ENCODE data around the gene BCKDHB.
A peak's percentile ranks its signal among the peaks of the same experiment; 100 is the strongest.
"Not testable (repeated sequence)": the region's sequence is repeated elsewhere in the genome, so short reads cannot be mapped to it uniquely, and the experiment has no call there.

The BCKDHB gene

DNA sequence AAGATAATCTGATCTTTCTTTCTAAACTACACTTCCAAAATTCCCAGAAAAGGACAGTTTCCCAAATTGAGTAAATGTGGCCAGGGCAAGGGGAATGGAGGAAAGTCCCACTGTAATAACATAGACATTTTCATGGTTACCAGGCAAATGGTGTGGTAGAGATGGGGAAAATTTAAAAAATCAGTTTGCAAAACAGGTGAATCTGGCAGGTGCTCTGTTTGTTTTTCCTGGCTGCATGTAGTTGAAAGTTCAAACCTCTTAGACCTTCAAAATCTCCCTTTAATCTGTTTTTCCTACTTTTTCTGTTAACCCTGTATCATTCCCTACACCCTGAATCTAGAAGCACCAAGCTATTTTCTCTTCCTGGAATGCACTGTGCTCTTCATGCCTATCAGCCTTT lies 2.0 kb upstream of the BCKDHB start:
- Histone ChIP-seq H3K9me2 (replicated peaks; ENCODE audit: insufficient read depth, low read length) (no peaks in the 10 kb centered on the region), H3K27ac (ENCODE audit: low read length) (no peak overlapping the region), H3K4me2 (ENCODE audit: low read depth, low read length) (no peak overlapping the region), H3K4me1 (ENCODE audit: low read length) (peaks cover 9% of the 10 kb centered on the region), H3K9me3 (replicated peaks; ENCODE audit: insufficient read depth, low read length) (no peaks in the 10 kb centered on the region), H3K36me3 (replicated peaks; ENCODE audit: insufficient read depth, low read length) (no peaks in the 10 kb centered on the region), H3K9ac (ENCODE audit: low read length) (no peak overlapping the region), H3K79me2 (ENCODE audit: low read length) (peaks cover 19% of the 10 kb centered on the region), H4K20me1 (ENCODE audit: insufficient read depth, low read length) (no peaks in the 10 kb centered on the region), H3K27me3 (replicated peaks; ENCODE audit: insufficient read depth, low read length) (no peaks in the 10 kb centered on the region), H2AFZ (ENCODE audit: low read length) (no peak overlapping the region), H3F3A (ENCODE audit: insufficient read depth, low read length) (no peaks in the 10 kb centered on the region), H3K4me3 (ENCODE audit: low read length) (no peak overlapping the region)
- TF ChIP-seq, protein P1, sequence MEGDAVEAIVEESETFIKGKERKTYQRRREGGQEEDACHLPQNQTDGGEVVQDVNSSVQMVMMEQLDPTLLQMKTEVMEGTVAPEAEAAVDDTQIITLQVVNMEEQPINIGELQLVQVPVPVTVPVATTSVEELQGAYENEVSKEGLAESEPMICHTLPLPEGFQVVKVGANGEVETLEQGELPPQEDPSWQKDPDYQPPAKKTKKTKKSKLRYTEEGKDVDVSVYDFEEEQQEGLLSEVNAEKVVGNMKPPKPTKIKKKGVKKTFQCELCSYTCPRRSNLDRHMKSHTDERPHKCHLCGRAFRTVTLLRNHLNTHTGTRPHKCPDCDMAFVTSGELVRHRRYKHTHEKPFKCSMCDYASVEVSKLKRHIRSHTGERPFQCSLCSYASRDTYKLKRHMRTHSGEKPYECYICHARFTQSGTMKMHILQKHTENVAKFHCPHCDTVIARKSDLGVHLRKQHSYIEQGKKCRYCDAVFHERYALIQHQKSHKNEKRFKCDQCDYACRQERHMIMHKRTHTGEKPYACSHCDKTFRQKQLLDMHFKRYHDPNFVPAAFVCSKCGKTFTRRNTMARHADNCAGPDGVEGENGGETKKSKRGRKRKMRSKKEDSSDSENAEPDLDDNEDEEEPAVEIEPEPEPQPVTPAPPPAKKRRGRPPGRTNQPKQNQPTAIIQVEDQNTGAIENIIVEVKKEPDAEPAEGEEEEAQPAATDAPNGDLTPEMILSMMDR (IDR thresholded peaks at IDR 0.05; ENCODE audit: low read length) = no peak
- TF ChIP-seq EZH2 (optimal IDR thresholded peaks at IDR 0.05; ENCODE audit: low read depth, low read length) (no peak), EZH2phosphoT487 (IDR thresholded peaks at IDR 0.05; ENCODE audit: low read length) (no peak)
- DNase-seq = no peak

DNA sequence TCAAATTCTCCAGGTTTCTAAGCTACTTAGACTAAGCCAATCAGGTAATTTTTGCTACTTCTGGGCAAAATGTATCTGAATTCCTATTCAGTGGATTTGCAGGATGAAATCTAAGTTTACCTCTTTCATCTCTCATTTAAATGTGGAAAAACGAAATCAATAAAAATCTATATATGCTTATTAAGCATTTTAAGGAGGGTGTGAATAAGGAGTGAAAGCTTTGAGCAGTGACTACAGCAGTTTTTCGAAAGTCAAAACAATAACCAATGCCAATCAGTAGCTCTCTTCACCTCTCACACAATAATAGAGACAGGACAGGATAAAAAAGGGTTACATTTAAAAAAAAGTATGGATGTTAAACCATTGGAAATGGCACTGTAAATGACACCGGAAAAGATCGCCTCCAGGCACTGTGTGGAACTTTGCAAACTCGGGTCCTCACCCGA lies 476 bp upstream of the BCKDHB start:
- peak overlapping the region; percentile 64 for H3K4me3 ChIP-seq (ENCODE audit: low read length)
- H3K9ac ChIP-seq (ENCODE audit: low read length) = peak overlapping the region; percentile 54
- no peaks in the 10 kb centered on the region for H3K9me3 ChIP-seq (replicated peaks; ENCODE audit: insufficient read depth, low read length)
- H3K9me2 ChIP-seq (replicated peaks; ENCODE audit: insufficient read depth, low read length) = no peaks in the 10 kb centered on the region
- TF ChIP-seq EZH2 (optimal IDR thresholded peaks at IDR 0.05; ENCODE audit: low read depth, low read length) (no peak), EZH2phosphoT487 (IDR thresholded peaks at IDR 0.05; ENCODE audit: low read length) (no peak)
- TF ChIP-seq, protein P1 (IDR thresholded peaks at IDR 0.05; ENCODE audit: low read length) = no peak
- H3K79me2 ChIP-seq (ENCODE audit: low read length) = peaks cover 31% of the 10 kb centered on the region
- H3K27ac ChIP-seq (ENCODE audit: low read length) = peak overlapping the region; percentile 36; the same call in 1 of the 2 replicates
- H3K4me1 ChIP-seq (ENCODE audit: low read length) = peaks cover 9% of the 10 kb centered on the region
- no peak for DNase-seq
- H2AFZ ChIP-seq (ENCODE audit: low read length) = peak overlapping the region; percentile 87
- H3K27me3 ChIP-seq (replicated peaks; ENCODE audit: insufficient read depth, low read length) = no peaks in the 10 kb centered on the region
- H4K20me1 ChIP-seq (ENCODE audit: insufficient read depth, low read length) = no peaks in the 10 kb centered on the region
- H3K36me3 ChIP-seq (replicated peaks; ENCODE audit: insufficient read depth, low read length) = no peaks in the 10 kb centered on the region
- H3K4me2 ChIP-seq (ENCODE audit: low read depth, low read length) = peak overlapping the region; percentile 68
- H3F3A ChIP-seq (ENCODE audit: insufficient read depth, low read length) = no peaks in the 10 kb centered on the region

- not testable (repeated sequence) for H3K9me2 ChIP-seq (replicated peaks; ENCODE audit: insufficient read depth, low read length); H3K4me2 ChIP-seq (ENCODE audit: low read depth, low read length); DNase-seq; H3K4me1 ChIP-seq (ENCODE audit: low read length); H3K4me3 ChIP-seq (ENCODE audit: low read length); H3K79me2 ChIP-seq (ENCODE audit: low read length); H3K27ac ChIP-seq (ENCODE audit: low read length); H3F3A ChIP-seq (ENCODE audit: insufficient read depth, low read length); H2AFZ ChIP-seq (ENCODE audit: low read length); H3K27me3 ChIP-seq (replicated peaks; ENCODE audit: insufficient read depth, low read length); H4K20me1 ChIP-seq (ENCODE audit: insufficient read depth, low read length); H3K9ac ChIP-seq (ENCODE audit: low read length); H3K9me3 ChIP-seq (replicated peaks; ENCODE audit: insufficient read depth, low read length); H3K36me3 ChIP-seq (replicated peaks; ENCODE audit: insufficient read depth, low read length)
Measured at GRCh38 chr6:80122576-80122975, 16.1 kb downstream of the BCKDHB start.

DNA sequence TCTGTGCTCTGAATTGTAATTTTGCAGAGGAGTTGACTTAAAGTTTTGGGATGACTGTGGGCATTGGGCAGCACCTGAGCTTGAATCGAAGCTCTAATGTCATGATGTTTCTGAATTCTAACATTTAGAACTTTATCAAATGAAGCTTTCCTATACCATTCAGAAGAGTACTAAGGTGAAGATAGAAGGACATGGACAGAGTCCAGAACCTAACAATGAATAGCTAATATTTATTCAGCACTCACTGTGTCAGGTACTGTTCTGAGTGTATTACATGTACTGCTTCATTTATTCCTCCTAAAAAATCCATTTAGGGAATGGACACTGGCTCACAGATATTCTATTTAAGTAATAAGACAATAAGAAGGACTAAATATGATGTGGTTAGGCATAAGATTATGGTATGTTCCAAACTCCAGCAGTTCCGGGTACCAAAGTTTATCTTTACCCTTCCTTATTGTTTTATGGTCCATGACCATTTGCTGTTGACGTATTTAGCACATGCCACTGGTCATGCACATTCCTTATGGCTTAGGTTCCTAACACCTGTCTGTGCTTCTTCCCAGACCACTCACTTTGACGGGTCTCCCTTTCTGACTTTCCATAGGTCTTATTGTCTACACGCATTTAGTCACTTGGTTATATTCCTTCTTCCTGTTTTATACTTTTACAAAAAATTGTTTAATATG lies 20.3 kb downstream of the BCKDHB start:
- Histone ChIP-seq H3K79me2 (ENCODE audit: low read length) (0 out of 2 replicates have a peak, but pooled peaks cover 8% of the 10 kb centered on the region), H3K9me2 (replicated peaks; ENCODE audit: insufficient read depth, low read length) (no peaks in the 10 kb centered on the region), H2AFZ (ENCODE audit: low read length) (no peak overlapping the region), H3K27ac (ENCODE audit: low read length) (no peak overlapping the region), H3K4me3 (ENCODE audit: low read length) (no peak overlapping the region), H3K36me3 (replicated peaks; ENCODE audit: insufficient read depth, low read length) (no peaks in the 10 kb centered on the region), H4K20me1 (ENCODE audit: insufficient read depth, low read length) (no peaks in the 10 kb centered on the region), H3K9ac (ENCODE audit: low read length) (no peak overlapping the region), H3K4me2 (ENCODE audit: low read depth, low read length) (no peak overlapping the region), H3K9me3 (replicated peaks; ENCODE audit: insufficient read depth, low read length) (no peaks in the 10 kb centered on the region), H3K4me1 (ENCODE audit: low read length) (no peaks in the 10 kb centered on the region), H3K27me3 (replicated peaks; ENCODE audit: insufficient read depth, low read length) (no peaks in the 10 kb centered on the region), H3F3A (ENCODE audit: insufficient read depth, low read length) (no peaks in the 10 kb centered on the region)
- no peak for TF ChIP-seq EZH2 (optimal IDR thresholded peaks at IDR 0.05; ENCODE audit: low read depth, low read length)
- TF ChIP-seq, protein P1 (IDR thresholded peaks at IDR 0.05; ENCODE audit: low read length) = no peak
- TF ChIP-seq EZH2phosphoT487 (IDR thresholded peaks at IDR 0.05; ENCODE audit: low read length) = no peak
- DNase-seq = no peak
